Kidney epithelial cell (primary cell): ENCODE measurements around the gene RPS27. TPM values are rescaled to one million over a fixed set of nuclear protein-coding genes. Genes with fewer than 3 reads are reported as not detected.

Source experiments
- DNase-seq: peaks from one replicate; pipeline ENCODE4 v3.0.0-alpha.2; 2010; ENCODE audit warnings: low read depth
- H3K27me3 ChIP-seq: 2 replicates; pipeline ENCODE4 v1.6.0; 2011; ENCODE audit warnings: low read length; ENCODE audit not compliant: control insufficient read depth, insufficient read depth
- H3K36me3 ChIP-seq: 2 replicates; pipeline ENCODE4 v1.5.1; 2011; ENCODE audit warnings: low read length; ENCODE audit not compliant: control insufficient read depth, insufficient read depth
- H3K4me3 ChIP-seq: 2 replicates; pipeline ENCODE4 v1.5.1; 2011; ENCODE audit warnings: low read depth, mild to moderate bottlenecking, control low read depth, low read length
- total RNA-seq: library from RNA; depleted of rRNA; stranded (reverse); fragments of >200 nt; gene quantifications from 2 replicates; pipeline ENCODE4 v1.2.3, GENCODE V29; 2015
- TF ChIP-seq, protein P1 (sequence below): IDR thresholded peaks from 2 replicates; pipeline ENCODE4 v1.5.1; 2011; ENCODE audit warnings: mild to moderate bottlenecking, moderate library complexity, low read length, control low read depth, inconsistent platforms; ENCODE audit not compliant: insufficient read depth, poor library complexity, severe bottlenecking

The RPS27 gene
- total RNA-seq, 1 donor from 2014 or later, result 2,407 TPM

DNA sequence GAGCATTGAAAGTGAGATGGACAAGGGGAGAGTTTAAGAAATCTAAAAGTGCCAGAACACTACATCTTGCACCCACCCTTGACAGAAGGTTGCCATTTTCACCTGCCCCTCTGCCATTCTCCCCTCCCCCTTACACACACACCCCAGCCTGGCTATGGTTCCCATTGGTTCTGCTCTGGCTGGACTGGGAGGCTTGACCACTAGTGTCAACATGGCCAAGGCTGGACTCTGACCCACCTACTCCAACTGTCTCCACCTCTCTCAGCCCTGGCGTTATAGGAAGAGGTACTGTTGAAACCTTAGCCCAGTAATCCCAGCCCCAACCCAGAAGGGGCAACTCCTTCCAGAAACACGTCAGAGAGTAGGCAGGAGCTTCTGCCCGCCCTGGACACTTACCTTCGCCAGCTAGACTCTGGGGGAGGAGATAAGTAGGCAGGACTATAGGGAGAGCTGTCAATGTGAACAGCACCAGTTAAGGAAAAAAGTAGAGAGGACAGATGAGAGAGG is 36.6 kb upstream of the RPS27 start:
- peaks cover 2% of the 10 kb centered on the region for H3K36me3 ChIP-seq
- H3K27me3 ChIP-seq, result no peaks in the 10 kb centered on the region
- no peak for DNase-seq
- TF ChIP-seq, protein P1, sequence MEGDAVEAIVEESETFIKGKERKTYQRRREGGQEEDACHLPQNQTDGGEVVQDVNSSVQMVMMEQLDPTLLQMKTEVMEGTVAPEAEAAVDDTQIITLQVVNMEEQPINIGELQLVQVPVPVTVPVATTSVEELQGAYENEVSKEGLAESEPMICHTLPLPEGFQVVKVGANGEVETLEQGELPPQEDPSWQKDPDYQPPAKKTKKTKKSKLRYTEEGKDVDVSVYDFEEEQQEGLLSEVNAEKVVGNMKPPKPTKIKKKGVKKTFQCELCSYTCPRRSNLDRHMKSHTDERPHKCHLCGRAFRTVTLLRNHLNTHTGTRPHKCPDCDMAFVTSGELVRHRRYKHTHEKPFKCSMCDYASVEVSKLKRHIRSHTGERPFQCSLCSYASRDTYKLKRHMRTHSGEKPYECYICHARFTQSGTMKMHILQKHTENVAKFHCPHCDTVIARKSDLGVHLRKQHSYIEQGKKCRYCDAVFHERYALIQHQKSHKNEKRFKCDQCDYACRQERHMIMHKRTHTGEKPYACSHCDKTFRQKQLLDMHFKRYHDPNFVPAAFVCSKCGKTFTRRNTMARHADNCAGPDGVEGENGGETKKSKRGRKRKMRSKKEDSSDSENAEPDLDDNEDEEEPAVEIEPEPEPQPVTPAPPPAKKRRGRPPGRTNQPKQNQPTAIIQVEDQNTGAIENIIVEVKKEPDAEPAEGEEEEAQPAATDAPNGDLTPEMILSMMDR, result no peak
- H3K4me3 ChIP-seq, result no peak overlapping the region

DNA sequence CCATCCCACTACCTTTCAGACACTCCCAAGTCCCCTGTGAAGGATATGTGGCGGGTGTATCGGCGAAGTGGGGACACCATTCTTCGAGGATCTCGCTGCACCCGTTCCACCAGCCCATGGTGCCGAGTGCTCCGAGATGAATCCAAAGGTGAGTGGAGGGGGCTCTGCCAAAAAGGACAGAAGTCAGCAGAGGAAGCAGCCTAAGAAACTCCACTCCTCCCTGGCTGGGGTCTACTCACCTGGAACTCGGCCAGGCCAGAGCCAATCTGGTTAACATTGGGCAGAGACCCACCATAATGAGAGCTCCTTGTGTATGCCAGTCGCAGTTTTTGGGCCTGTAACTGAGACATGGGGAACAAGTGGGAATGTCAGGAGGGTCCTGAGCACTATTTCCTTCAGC is 35.7 kb upstream of the RPS27 start:
- DNase-seq, result no peak
- TF ChIP-seq, protein P1, result no peak
- no peaks in the 10 kb centered on the region for H3K27me3 ChIP-seq
- H3K36me3 ChIP-seq, result peaks cover 2% of the 10 kb centered on the region
- no peak overlapping the region for H3K4me3 ChIP-seq

DNA sequence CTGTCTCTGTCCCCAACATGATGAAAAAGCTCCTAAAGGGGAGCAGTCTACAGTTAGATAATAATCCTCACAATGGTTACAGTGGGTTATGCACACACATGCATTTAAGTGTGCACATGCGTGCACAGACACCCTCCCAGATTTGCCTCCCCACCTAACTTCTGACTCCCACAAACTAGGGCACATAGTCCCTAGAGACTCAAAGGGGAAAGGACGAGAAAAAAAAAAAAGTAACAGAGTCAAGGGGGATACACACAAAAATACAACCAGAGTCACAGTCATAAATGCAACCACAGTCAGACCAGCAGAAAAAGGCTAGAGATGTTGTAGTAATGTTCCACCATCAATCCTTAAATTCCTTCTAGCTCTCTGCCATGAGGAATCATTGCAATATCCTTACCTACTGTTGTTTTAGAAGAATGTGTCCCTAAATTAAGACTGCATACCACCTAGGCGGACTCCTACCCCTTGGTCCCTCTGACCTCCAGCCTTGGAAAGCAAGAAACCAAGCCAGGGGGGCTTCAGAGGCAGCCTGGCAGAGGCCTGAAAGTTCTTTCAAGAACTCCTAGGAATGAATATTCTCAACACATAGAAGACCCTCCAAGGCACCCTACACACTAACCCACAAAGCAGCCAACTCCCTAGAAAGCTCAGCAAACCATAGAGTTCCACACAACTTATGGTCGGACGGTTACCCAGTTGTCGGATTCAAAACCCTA is 33.4 kb upstream of the RPS27 start:
- Histone ChIP-seq H3K27me3 (no peaks in the 10 kb centered on the region), H3K4me3 (peak overlapping the region; percentile 90), H3K36me3 (peaks cover 2% of the 10 kb centered on the region)
- TF ChIP-seq, protein P1, result no peak
- DNase-seq, result no peak

GRCh38 chr1:153957744-153958110 is 32.8 kb upstream of the RPS27 start:
- Histone ChIP-seq H3K4me3 (peak overlapping the region; percentile 90), H3K27me3 (no peaks in the 10 kb centered on the region), H3K36me3 (no peaks in the 10 kb centered on the region)
- DNase-seq, result no peak
- TF ChIP-seq, protein P1, result no peak

DNA sequence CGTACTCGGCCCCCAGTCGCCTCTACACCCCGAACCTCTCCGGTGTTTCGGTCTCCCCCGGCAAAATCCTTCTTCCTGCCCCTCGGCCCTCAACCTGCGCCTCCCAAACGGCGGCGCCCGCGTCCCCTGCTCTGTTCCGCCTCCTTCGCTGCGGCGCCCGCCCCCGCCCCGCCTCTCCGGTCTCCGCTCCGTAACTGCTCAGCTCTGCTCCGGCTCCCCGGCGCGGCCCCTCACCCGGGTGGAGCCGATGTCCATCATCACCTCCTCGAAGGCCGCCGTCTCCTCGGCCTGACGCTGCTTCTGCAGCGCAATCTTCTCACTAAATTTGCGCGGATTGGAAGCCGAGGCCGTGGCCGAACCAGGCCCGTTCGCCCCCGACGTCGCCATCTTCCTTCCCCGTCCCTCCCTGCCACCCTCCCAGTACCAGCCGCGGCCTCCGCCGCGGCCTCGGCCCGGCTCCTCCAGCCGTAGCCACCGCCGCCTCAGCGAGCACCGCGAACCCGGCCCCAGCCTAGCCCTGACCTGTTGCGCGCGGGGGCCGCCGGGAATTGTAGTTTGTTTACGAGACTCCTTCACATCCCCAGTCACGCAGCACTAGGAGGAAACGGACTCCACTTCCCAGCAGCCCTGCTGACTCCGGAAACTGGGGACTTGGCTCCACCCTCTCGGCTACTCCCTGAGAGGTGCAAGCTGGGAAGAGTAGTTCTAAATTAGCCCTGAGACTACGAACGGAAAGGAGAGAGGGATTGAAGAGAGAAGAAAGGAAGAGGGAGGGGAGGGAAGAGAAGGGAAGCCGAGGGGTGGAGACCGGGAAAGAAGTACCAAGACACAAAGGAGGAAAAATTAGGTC is 32.2 kb upstream of the RPS27 start, which contains the start of gene CRTC2:
TSS of gene CRTC2 (minus strand) at position 502 of the 850 bp plus-strand sequence. CDS start at position 387, 115 bp downstream.
- DNase-seq, result peak; percentile 96
- H3K36me3 ChIP-seq, result no peaks in the 10 kb centered on the region
- TF ChIP-seq, protein P1, result no peak
- peak within 1 kb of the TSS; percentile 90 for H3K4me3 ChIP-seq
- H3K27me3 ChIP-seq, result no peaks in the 10 kb centered on the region
